ENCODE data around the gene SEMA5B.

The SEMA5B gene, protein sequence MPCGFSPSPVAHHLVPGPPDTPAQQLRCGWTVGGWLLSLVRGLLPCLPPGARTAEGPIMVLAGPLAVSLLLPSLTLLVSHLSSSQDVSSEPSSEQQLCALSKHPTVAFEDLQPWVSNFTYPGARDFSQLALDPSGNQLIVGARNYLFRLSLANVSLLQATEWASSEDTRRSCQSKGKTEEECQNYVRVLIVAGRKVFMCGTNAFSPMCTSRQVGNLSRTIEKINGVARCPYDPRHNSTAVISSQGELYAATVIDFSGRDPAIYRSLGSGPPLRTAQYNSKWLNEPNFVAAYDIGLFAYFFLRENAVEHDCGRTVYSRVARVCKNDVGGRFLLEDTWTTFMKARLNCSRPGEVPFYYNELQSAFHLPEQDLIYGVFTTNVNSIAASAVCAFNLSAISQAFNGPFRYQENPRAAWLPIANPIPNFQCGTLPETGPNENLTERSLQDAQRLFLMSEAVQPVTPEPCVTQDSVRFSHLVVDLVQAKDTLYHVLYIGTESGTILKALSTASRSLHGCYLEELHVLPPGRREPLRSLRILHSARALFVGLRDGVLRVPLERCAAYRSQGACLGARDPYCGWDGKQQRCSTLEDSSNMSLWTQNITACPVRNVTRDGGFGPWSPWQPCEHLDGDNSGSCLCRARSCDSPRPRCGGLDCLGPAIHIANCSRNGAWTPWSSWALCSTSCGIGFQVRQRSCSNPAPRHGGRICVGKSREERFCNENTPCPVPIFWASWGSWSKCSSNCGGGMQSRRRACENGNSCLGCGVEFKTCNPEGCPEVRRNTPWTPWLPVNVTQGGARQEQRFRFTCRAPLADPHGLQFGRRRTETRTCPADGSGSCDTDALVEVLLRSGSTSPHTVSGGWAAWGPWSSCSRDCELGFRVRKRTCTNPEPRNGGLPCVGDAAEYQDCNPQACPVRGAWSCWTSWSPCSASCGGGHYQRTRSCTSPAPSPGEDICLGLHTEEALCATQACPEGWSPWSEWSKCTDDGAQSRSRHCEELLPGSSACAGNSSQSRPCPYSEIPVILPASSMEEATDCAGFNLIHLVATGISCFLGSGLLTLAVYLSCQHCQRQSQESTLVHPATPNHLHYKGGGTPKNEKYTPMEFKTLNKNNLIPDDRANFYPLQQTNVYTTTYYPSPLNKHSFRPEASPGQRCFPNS
- long read RNA-seq, donor 1, partial matches to known transcripts = 34 of 34 reads
- long read RNA-seq, donor 1, other reads (novel, unspliced or antisense) = 0 of 34 reads
- long read RNA-seq, donor 2 = 0 reads
- long read RNA-seq, donor 3 = 0 reads
- long read RNA-seq, donor 4 = 0 reads
- long read RNA-seq, donor 5, full-length matches to known transcripts = 1 of 1 reads
- long read RNA-seq, donor 5, partial matches to known transcripts = 0 of 1 reads
- long read RNA-seq, donor 5, other reads (novel, unspliced or antisense) = 0 of 1 reads
- long read RNA-seq, donor 6 = 0 reads
- long read RNA-seq, donor 7, partial matches to known transcripts = 7 of 8 reads
- long read RNA-seq, donor 7, other reads (novel, unspliced or antisense) = 0 of 8 reads
- long read RNA-seq, donor 8 = 0 reads

DNA sequence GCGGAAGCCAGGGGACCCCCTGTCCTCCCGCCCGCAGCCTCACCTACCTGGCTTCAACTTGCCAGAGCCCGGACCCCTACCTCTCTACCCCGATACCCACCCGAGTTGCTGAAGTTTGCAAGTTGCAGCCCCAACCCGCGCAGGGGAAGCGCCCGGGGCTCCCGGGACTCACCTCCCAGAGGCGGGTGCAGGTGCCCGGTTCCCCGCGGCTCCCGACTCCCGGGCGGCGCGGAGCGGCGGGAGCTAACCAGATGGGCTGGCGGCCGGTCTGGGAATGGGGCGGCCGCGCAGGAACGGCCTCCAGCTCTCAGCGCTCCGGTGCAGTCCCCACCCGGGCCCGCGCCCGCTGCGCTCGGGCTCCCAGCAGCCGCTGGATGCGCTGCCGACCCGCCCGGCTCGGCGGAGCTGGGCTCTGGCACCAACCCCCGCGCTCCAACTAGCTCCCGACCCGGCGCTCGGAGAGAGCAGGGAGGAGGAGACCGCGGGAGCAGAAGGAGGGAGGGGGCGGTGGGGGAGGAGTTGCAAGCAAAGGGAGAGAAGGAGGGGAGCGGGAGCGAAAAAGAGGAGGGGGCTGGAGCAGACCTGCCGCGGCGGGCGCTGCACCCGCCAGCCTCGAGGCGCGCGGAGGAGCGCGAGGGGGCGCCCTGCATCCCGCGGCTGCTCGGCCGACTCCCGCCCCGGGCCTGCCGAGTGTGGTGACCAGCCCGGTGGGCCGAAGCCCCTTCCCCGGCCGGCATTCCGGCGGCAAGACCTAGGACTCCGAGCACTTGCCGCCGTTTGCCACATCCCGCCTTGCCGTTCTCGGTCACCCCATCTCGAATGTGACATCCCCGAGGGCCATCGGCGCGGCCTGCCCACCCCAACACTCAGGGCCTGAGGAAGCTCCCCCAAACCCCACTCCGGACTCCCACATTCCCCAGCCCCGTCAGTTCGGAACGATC lies at the start of gene SEMA5B:
TSS of gene SEMA5B (minus strand) at position 472 of the 941 bp plus-strand sequence. CDS start 66,500 bp downstream, outside the sequence.
- peak; percentile 90 for DNase-seq

DNA sequence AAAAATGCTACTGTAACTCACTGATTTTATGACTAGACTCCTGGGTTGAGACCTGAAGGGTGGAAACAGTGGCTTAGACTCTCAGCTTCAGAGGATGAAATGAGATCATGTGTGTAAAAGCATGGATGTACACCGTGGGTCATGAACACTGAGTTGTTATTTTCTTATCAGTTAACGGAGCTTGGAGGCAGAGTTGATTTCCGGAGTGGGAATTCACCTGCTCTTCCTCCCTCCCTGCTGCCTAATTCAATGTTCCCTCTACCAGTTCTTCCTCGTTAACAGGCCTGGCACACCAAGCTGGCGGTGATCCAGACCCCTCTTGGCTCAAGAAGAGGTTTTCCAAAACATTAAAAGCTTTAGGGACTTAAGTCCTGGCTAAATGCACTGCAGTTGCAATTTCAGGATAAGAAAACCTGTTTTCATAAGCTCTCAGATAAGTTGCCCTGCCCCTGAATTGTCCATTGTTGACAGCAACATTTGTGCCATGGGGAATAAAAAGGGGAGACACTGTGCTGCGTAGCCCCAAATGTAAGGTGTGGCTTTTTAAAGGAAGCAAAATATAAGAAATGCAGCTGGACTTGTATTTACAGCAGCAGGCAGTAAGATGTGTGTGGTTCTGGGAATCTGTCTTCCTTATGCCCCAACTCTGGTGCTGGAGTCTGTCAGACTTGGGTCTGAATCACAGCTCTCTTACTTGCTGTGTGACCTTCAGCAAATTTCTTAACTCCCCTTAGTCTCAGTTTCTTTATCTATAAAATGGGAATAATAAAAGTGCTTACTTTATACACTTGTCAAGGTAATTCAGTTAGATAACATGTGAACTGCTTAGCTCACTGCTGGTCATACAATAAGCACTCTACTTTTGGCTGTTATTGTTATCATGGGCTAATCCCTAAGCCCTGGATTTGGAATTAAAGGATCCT lies 49.2 kb upstream of the SEMA5B start:
- DNase-seq = no peak

DNA sequence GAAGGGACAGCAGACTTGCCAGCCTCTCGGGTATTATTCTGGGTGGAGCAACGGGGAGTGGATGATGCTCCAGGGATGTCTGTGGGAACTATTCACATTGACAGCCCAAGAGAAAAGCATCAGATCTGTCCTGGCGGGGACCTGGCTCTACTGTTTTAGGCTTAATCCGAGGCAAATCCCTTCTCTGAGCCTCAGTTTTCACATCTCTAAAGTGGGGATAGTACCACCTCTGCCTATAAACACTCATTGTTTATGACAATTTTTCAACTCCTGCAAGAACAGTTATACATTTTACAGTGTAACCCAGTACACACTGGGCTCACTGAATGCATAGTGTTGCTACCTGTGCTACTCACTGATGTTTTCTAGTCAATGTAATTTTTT lies 48.5 kb upstream of the SEMA5B start:
- DNase-seq = no peak

DNA sequence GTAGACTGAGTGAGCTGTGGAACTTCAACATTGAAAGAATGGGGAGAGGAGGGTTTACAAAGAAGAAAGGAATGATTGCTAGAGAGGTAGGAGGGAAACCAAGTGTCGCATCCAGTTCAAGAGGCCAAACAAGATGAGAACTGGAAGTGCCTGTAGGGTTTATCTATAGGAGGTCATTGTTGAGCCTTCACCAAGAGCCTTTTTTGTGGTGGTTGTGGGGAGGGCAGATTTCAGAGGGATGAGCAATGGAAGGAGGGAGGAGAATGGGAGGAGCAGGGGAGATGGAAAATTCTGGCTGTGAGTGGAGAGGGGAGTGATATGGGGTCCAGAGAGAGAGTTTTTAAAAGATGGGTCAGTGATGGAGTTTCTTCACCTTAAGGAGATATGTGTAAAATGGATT lies 47.8 kb upstream of the SEMA5B start:
- no peak for DNase-seq

DNA sequence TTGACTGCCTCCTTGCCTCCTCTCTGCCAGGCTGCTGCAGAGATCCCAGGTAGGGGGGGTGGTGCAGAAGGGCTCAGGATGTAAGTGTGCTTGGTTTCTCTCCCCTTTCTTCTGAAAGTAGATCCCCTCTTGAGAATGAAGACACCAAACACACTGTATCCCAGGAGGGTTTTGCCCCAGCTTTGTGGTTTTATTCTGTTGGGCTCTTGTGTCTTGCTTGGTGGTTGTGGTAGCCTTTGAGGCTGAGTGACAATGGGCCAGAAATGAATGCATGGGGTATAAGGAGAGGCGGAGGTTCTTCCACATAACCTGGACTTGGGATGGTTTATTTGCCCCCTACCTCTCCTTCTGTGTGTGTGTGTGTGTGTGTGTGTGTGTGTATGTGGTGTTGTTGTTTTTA lies 45.0 kb upstream of the SEMA5B start:
- DNase-seq = no peak

DNA sequence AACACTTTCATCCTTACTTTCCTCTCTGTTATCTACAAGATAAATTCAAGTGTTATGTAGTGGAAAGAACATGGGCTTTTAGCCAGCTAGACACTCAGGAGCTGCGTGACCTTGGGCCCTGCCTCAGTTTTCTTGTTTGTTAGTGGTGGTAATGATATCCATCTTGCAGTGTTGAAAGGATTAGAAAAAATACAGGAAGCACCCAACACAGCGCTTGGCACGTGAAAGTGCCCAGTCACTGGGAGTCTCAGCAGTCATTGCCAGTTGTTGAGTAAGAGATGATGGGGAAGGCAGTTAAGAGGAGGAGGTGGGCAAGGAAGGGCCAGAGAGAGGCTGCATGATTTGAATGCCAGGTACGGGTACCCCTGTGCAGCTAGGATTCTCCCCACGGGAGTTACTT lies 44.6 kb upstream of the SEMA5B start:
- DNase-seq = no peak

DNA sequence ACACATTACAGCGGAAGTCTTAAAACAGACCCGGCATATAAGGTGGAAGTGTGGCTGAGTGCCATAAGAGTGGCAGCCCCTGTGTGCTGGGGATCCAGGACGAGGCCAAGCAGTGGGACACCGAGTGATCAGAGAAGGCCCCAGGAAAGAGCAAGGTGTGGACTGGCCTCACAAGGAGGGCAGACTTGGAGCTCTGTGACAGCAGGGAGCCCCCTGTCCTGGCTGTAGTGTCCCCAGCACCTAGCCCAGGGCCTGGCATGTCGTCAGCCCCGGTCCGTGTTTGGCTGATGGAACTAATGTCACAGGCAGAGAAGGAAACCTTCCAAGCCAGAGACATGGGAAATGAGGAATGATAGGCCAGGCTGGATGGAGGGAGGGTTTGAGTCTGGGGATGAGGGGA lies 44.0 kb upstream of the SEMA5B start:
- DNase-seq = no peak

DNA sequence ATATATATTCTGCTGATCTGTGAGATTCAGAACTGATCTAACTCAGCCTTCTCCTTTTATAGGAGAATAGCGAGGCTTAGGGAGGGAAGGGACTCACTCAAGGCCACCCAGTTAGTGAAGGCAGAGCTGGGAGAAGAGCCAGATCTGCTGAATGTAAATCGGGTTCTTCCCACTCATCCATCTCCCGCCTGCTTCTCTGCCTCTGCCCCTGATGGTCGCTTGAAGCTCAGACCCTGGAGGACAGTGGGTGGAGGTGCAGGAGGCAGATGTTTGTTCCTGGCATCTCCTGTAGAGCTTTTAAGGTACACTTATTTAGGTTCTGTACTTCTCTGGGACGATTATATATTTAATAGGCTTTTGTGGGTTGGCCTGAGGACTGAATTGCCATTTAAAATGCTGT lies 43.6 kb upstream of the SEMA5B start:
- DNase-seq = no peak

DNA sequence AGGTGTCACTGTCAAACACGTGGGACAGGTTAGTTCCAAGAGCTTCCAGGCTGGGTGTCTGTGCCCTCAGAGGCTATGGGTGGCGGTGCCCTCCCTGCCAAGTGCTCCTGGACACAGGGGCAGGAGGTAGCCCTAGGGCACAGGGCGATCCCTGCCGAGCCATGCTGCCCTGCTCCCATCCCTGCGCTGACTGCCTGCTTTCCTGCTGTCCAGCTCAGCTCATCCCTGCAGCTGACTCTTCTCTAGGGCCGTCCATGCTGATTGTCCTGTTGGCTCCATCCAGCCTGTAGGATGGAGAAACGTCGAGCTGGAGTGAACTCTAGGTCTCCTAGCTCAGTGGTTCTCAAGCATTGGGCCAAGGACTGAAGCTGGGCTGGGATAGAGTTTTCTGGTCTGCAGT lies 42.9 kb upstream of the SEMA5B start:
- DNase-seq = no peak

DNA sequence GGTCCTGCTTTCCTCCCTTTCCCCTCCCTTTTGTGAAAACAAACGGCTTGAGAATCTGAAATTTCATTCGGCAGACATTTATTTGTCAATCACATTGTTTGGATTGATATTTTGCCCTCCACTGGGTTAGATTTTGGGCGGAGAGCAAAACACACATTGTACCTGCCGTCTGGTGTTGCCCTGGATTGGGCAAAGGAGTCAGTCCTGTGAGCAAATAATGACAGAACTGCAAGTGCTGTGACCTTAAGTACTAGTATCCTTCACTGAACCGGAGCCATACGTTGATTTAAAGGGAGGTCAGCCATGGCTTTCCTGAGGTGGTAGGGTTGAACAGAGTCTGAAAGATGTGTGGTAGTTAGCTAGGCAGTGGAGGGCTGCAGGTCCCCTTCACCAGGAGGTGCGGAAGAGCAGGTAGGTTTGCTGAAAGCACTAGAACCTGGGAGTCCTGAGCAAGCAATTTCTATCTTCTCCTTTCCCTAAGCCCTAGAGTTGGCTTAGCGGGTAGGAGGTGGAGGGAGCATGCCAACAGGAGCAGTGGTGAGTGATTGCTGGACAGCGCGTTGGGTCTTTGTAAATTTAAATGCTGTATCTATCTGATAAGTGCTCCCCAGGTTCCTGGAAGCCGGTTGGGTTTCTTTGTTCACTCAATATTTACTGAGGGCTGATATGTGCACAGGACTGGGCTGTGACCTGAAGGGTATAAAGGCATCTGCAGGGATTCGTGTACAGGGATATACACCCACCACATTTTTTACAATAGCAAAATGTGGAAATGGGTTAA lies 41.2 kb upstream of the SEMA5B start:
- DNase-seq = no peak

DNA sequence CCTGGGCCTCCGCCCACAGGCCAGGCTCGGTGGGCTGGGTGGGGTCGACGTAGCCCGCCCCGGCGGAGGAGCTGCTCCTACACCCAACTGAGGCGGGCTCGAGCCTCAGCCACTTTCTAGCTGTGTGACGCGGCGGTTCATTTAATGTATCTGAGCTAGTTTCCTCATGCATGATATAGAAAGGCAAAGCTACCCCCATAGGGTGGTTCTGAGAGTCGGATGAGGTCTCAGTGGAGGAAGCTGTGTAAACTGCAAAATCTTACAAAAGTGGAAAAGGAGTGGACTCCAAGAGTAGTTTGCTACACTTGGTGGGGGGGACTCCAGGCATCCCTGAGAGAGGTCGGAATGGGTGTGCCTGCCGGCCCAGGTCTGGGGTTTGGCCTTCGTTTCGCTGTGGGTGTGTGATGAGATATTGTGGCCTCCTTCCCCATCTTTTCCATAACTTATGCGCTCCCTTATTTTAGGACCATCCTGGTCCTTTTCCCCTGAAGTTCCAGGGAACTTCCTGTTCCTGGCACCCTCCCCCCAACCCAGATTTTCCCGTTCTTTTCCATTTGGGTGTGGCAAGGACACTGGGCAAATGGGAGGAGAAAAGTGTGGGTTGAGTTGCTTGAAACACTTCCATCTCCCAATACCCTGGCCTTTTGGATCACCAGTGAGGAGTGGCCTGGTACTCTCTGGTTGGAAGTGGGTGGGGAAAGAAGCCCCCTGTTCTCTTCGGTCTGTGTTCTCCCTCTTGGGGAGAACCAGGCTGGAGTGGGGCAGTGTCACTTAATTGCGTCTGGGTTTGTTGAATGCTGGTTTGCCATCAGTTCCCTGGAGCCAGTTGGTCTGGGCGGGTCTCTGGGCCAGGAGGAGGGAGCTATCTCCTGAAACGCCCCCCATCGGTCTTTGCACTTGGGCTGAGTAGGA lies 40.4 kb upstream of the SEMA5B start:
- no peak for DNase-seq

DNA sequence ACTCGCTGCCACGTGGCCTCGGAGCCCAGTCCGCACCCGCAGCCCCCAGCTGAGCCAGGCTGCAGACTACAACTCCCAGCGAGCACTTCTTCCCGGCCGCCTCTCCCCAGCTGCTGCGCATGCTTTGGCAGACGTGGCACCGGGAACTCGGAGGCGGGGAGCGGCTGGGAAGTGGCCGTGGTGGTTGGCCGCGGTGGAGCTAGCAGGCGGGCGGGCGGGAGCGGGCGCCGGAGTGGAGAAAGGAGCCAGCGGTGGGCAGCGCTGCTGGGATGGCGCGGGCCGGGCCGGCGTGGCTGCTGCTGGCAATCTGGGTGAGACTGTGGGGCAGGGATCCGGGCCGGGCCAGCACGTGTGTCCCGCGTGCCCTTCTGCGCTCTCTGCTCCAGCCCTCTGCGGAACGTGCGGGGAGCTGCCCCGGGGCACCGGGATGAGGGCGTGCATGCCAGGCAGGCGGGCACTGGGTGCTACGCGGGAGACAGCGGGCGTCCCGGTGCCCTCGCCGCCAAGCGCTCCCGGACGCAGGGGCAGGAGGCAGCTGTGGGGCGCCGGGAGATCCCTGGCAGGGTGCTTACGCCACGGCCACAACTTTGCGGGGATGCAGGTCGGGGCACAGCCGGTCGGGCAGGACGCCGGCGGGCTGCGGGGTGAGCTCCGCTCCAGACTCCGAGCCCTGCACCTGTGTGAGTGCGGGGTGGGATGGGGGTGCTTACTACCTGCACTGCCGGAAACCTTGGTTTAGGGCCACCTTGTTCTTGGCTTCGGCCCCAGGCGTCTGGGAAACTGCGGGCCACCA lies 39.5 kb upstream of the SEMA5B start, which contains the start of gene PDIA5:
TSS of gene PDIA5 (plus strand) at position 130 of the 793 bp plus-strand sequence. CDS start at position 270, 140 bp downstream.
- peak; percentile 84 for DNase-seq

DNA sequence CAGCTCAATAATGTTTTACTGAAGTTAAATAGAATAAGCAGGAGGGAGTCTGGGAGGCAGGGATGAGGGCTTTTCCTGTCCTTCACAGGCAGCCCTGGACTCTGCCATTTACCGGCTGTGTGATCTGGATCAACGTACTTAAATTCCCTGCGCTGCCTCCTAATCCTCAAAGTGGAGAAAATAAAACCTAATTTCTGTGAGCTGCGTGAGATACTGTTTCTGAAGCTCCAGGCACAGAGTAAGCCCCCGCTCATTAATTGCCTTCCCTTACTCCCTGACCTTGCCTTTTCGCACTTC lies 39.0 kb upstream of the SEMA5B start:
- DNase-seq = no peak

DNA sequence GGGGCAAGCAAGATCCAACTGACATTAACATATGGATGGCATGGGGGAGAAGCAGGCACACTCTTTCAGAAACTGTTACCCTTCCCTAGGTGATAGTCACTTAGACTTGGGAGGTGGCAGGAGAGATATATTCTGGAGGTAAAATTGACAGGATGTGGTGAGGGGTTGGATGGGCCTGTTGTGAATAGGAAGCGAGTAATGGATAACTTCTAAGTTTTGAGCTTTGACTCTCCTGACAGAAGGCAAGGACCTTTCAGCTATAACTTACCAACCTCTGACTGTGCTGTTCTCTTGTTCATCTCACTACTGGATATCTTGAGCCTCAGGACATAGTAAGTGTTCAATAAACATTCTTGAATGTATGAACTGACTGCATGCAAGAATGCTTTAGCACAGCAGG lies 37.4 kb upstream of the SEMA5B start:
- DNase-seq = no peak

DNA sequence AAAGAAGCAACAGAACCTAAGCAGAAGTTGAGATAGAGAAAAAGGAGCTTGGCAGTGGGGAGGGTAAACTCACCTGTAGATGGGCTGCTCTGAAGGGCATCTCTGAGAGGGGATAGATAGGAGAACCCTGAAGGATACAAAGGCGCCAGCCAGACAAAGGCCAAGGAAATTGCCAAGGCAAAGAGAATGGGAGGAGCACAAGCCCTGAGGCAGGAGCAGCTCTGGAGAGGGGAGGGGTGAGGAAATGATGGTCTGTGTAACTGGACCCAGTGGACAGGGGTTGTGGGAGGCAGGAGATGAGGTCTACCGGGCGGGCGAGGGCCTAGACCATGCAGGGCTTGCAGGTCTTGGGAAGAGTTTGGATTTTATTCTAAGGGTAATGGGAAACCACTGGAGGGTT lies 36.9 kb upstream of the SEMA5B start:
- no peak for DNase-seq

DNA sequence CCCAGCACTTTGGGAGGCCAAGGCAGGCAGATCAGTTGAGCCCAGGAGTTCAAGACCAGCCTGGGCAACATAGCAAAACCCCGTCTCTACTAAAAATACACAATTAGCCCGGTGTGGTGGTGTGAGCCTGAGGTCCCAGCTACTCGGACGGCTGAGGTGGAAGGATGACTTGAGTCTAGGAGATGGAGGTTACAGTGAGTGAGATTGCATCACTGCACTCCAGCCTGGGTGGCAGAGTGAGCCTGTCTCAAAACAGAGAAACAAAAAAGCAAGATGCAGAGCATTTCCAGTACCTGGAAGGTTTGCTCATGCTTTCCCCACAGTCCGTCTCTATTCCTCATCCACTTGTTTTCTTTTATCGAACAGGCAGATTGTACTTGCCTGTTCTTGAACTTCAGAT lies 35.5 kb upstream of the SEMA5B start:
- no peak for DNase-seq

DNA sequence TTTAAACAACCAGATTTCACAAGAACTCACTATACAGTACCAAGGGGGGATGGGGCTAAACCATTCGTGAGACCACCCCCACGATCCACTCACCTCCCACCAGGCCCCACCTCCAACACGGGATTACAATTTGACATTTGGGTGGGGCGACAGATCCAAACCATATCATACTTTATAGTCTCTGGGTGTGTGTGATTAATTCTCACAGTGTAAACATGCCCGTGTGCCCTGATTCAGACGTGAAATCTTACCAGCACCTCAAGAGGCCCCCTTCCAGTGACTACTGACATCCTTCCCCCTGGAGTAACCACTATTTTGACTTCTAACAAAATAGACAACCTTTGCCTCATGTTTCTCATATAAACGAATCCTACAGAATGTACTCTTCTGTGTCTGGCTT lies 34.3 kb upstream of the SEMA5B start:
- no peak for DNase-seq

All from right kidney (tissue), 9 donors.